Measurements from ENCODE around the gene SUDS3.

SUDS3 gene

DNA sequence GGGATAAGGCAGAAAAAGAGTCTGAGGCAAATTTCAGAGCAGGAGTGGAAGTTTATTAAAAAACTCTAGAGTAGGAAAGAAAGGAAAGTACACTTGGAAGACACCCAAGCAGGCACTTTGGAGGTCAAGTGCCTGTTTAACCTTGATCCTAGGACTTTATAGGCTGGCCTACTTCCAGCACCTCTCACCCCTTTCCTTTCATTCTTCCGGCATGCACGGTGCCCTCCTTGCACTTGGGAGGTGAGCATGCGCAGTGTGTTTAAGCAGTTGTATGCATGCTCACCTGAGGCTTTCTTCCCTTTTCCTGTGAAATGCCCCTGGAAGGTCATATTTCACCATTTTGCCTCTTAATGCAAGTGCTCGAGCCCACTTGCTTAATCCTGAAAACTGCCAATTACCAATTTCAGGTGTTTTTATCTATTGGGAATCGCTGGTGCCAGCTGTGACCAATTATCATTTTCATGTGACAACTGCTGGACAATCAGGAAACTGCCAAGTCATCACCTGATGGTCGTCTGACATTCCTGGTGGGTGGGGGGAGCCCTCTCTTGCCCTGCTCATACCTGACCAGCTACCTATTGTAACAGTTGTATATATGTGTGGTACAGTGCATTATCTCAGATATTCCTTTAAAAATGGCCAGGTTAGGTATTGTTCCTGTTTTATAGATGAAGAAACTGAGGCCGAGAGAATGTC lies 53.5 kb downstream of the SUDS3 start:
- ChIA-PET POLR2A (no interaction called here), CTCF (interaction anchor here (1.1 to 1.2 kb wide), 2 partner anchors 14 to 18 kb away, joined by 3 read pairs; no protein-coding TSS in a partner anchor)

DNA sequence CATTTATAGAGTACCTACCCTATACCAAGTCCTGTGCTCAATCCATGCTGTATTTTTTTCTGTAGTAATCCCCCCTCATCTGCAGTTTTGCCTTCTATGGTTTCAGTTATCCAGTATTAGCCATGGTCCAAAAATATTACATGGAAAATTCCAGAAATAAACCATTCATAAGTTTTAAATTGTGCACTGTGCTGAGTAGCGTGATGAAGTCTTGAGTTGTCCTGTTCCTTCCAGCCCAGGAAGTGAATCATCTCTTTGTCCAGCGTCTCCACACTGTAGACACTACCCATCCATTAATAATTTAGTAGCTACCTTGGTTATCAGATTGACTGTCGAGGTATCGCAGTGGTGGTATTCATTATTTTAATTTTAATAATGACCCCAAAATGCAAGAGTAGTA lies 54.2 kb downstream of the SUDS3 start:
- ChIA-PET POLR2A (no interaction called here), CTCF (interaction anchor here (1.1 to 1.2 kb wide), 2 partner anchors 13 to 18 kb away, joined by 3 read pairs; no protein-coding TSS in a partner anchor)
- TF ChIP-seq, protein P1, sequence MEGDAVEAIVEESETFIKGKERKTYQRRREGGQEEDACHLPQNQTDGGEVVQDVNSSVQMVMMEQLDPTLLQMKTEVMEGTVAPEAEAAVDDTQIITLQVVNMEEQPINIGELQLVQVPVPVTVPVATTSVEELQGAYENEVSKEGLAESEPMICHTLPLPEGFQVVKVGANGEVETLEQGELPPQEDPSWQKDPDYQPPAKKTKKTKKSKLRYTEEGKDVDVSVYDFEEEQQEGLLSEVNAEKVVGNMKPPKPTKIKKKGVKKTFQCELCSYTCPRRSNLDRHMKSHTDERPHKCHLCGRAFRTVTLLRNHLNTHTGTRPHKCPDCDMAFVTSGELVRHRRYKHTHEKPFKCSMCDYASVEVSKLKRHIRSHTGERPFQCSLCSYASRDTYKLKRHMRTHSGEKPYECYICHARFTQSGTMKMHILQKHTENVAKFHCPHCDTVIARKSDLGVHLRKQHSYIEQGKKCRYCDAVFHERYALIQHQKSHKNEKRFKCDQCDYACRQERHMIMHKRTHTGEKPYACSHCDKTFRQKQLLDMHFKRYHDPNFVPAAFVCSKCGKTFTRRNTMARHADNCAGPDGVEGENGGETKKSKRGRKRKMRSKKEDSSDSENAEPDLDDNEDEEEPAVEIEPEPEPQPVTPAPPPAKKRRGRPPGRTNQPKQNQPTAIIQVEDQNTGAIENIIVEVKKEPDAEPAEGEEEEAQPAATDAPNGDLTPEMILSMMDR (IDR thresholded peaks at IDR 0.05; ENCODE audit: control extremely low read depth, extremely low read depth, low read depth, missing control alignments): no peak
- DNase-seq (ENCODE audit: extremely low spot score): no peak

More for the DNA sequence above, 53.5 kb downstream of the SUDS3 start:
- DNase-seq (ENCODE audit: extremely low spot score): no peak
- TF ChIP-seq, protein P1 (IDR thresholded peaks at IDR 0.05; ENCODE audit: control extremely low read depth, extremely low read depth, low read depth, missing control alignments): no peak

DNA sequence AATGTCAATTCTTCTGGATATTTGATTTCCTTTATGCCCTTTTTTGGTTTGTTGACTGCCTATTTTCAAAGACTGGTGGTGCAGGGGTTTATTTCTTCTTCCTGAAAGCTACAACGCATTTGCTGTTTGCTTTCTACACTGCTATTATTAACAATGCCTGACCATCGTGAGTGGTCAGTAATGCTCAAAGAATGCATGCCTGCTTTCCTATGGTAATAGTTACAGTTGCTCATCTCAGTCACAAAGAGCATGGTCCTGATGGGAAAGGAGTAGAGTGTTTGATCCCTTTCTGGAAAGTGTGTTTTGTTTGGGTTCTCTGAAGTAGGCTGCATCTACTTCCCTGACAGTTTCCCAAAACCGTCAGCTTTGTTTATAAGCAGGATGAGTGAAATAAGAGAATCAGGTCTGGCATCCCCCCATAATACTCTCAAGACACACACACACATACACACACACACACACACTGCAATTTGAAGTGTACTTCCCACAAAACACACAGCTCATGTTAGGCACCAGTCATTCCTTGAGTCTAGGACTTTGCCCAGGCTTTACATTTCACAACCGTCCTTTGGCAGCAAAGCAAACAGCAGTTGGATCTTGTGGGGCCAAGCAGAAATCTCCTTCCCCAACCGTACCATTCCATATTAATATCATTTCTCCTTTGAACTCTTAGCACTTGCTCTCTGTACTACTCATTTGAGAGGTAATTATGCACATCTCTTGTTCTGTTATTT lies 56.6 kb downstream of the SUDS3 start:
- DNase-seq (ENCODE audit: extremely low spot score): no peak
- ChIA-PET CTCF (interaction anchor here (0.8 kb wide), 1 partner anchor 12 kb away, joined by 3 read pairs; no protein-coding TSS in a partner anchor), POLR2A (no interaction called here)
- TF ChIP-seq, protein P1 (IDR thresholded peaks at IDR 0.05; ENCODE audit: control extremely low read depth, extremely low read depth, low read depth, missing control alignments): no peak

DNA sequence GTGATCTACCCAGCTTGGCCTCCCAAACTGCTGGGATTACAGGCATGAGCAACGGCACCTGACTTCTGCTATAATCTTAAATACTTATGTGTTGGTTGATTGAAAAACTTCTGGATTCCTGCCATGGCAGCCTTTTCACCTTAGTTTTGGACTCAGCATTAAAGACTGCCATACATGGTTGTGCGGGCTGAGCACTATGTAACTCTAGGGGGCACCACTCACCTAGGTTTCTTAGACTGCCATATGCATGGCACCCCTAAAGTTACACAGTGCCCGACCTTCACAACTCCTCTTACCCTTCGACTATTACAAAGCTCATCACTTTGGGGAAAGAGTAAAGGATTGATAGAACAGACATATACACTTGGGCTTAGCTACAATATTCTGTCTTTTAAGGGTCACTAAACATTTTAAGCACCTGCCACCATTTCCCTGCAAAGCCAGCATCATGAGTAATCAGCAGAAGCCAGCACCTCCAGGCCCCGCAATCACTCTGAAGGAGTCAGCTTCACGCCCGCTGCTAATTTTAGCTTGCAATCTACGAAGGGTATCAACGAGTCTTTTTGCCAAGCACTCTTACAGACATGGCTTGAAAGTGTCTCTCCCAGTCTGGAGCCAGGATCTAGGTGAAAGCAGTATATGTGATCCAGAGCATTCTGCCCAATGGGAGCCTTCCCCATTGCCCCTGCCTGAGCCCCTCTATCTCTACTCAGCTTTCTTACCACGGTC lies 59.8 kb downstream of the SUDS3 start:
- ChIA-PET CTCF (interaction anchor here (1.5 kb wide), 1 partner anchor 13 kb away, joined by 3 read pairs; no protein-coding TSS in a partner anchor), POLR2A (no interaction called here)
- TF ChIP-seq, protein P1 (IDR thresholded peaks at IDR 0.05; ENCODE audit: control extremely low read depth, extremely low read depth, low read depth, missing control alignments): no peak
- no peak for DNase-seq (ENCODE audit: extremely low spot score)

DNA sequence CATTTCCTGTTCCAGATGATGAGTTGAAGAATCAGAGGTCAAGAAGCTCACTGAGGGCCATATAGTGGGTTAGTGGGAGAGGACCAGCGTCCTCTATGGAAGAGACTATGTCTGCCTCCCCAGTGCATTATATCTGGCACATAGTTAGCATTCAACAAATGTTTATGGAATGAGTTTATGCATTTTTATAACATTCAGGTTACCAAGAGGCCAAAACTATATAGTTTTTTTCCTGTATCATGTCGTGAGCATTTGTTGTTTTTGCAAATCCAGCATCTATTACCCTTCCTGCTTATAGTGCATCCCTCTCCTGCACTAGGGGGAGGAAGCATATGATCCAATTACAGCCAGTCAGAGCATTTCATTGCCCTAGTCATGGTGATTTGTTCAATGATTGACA lies 60.6 kb downstream of the SUDS3 start:
- TF ChIP-seq, protein P1 (IDR thresholded peaks at IDR 0.05; ENCODE audit: control extremely low read depth, extremely low read depth, low read depth, missing control alignments): no peak
- POLR2A ChIA-PET: no interaction called here
- CTCF ChIA-PET: interaction anchor here (1.5 kb wide), 1 partner anchor 13 kb away, joined by 3 read pairs; no protein-coding TSS in a partner anchor
- DNase-seq (ENCODE audit: extremely low spot score): no peak

DNA sequence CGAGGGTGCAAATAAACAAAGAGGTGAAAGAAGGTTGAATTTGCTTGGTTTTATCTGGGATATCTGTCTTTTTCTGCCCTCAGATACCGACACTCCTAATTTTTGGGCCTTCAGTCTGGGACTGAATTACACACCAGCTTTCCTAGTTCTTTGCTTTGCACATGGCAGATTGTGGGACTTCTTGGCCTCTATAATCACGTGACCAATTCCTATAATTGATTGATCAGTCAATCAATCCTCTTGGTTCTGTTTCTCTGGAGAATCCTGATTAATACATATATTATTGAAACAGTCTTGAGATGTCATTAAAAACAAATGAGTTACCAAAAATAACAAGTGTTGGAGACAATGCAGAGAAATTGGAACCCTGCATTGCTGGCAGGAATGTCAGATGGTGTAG lies 62.7 kb downstream of the SUDS3 start:
- ChIA-PET CTCF (no interaction called here), POLR2A (no interaction called here)
- TF ChIP-seq, protein P1 (IDR thresholded peaks at IDR 0.05; ENCODE audit: control extremely low read depth, extremely low read depth, low read depth, missing control alignments): no peak
- DNase-seq (ENCODE audit: extremely low spot score): no peak

All from GM10248 (cell line).